Measurements from ENCODE around the gene PLA2R1. TPM values are rescaled to one million over a fixed set of nuclear protein-coding genes. Genes with fewer than 3 reads are reported as not detected.

PLA2R1 gene
- polyA plus RNA-seq, 1 donor from 2014 or later: 0.69 TPM

- Histone ChIP-seq H3K9me2 (ENCODE audit: insufficient read depth, low read length) (no peaks in the 10 kb centered on the region), H3K9ac (ENCODE audit: low read length) (no peak overlapping the region), H3K79me2 (replicated peaks; ENCODE audit: insufficient read depth, low read length) (no peaks in the 10 kb centered on the region), H3K9me3 (ENCODE audit: low read length) (no peaks in the 10 kb centered on the region), H3K4me3 (ENCODE audit: low read length) (no peak overlapping the region), H3K27ac (ENCODE audit: low read length) (no peak overlapping the region), H3K27me3 (ENCODE audit: insufficient read depth, low read depth, low read length) (no peaks in the 10 kb centered on the region), H3F3A (ENCODE audit: insufficient read depth, low read length, poor library complexity, severe bottlenecking) (no peaks in the 10 kb centered on the region), H3K4me2 (ENCODE audit: low read length) (no peak overlapping the region), H2AFZ (ENCODE audit: low read depth, low read length) (no peak overlapping the region), H4K20me1 (ENCODE audit: insufficient read depth) (no peaks in the 10 kb centered on the region), H3K36me3 (ENCODE audit: insufficient read depth, low read length) (no peaks in the 10 kb centered on the region)
- TF ChIP-seq SMC3 (conservative IDR thresholded peaks at IDR 0.05; ENCODE audit: poor library complexity): no peak
- no peak for TF ChIP-seq EZH2 (IDR thresholded peaks at IDR 0.05; ENCODE audit: borderline replicate concordance, insufficient read depth, low read length, poor library complexity, severe bottlenecking)
- no peak for TF ChIP-seq POLR2AphosphoS5 (IDR thresholded peaks at IDR 0.05)
- no peak for TF ChIP-seq CTCF (IDR thresholded peaks at IDR 0.05; ENCODE audit: poor library complexity, severe bottlenecking)
- TF ChIP-seq TAF1 (IDR thresholded peaks at IDR 0.05; ENCODE audit: low read depth): no peak
- no peak for TF ChIP-seq EP300 (conservative IDR thresholded peaks at IDR 0.05; ENCODE audit: poor library complexity, severe bottlenecking)
- TF ChIP-seq MXI1 (conservative IDR thresholded peaks at IDR 0.05; ENCODE audit: poor library complexity, severe bottlenecking): no peak
Observed at GRCh38 chr2:160076241-160076640, 13.8 kb upstream of the PLA2R1 start.

GRCh38 chr2:160075171-160075570, 12.8 kb upstream of the PLA2R1 start:
- Histone ChIP-seq H3K27me3 (ENCODE audit: insufficient read depth, low read depth, low read length) (no peaks in the 10 kb centered on the region), H3K9me3 (ENCODE audit: low read length) (no peaks in the 10 kb centered on the region), H3F3A (ENCODE audit: insufficient read depth, low read length, poor library complexity, severe bottlenecking) (no peaks in the 10 kb centered on the region), H2AFZ (ENCODE audit: low read depth, low read length) (no peak overlapping the region), H4K20me1 (ENCODE audit: insufficient read depth) (no peaks in the 10 kb centered on the region), H3K4me3 (ENCODE audit: low read length) (no peak overlapping the region), H3K27ac (ENCODE audit: low read length) (no peak overlapping the region), H3K9me2 (ENCODE audit: insufficient read depth, low read length) (no peaks in the 10 kb centered on the region), H3K79me2 (replicated peaks; ENCODE audit: insufficient read depth, low read length) (no peaks in the 10 kb centered on the region), H3K4me2 (ENCODE audit: low read length) (no peak overlapping the region), H3K36me3 (ENCODE audit: insufficient read depth, low read length) (no peaks in the 10 kb centered on the region), H3K9ac (ENCODE audit: low read length) (no peak overlapping the region)
- TF ChIP-seq CTCF (IDR thresholded peaks at IDR 0.05; ENCODE audit: poor library complexity, severe bottlenecking): no peak

- H3K9ac ChIP-seq (ENCODE audit: low read length): no peak overlapping the region
- TF ChIP-seq MXI1 (conservative IDR thresholded peaks at IDR 0.05; ENCODE audit: poor library complexity, severe bottlenecking): no peak
- TF ChIP-seq REST (IDR thresholded peaks at IDR 0.05; ENCODE audit: borderline replicate concordance): no peak
- no peak for TF ChIP-seq TAF1 (IDR thresholded peaks at IDR 0.05; ENCODE audit: low read depth)
- no peak for TF ChIP-seq CTCF (IDR thresholded peaks at IDR 0.05; ENCODE audit: poor library complexity, severe bottlenecking)
- TF ChIP-seq RAD21 (conservative IDR thresholded peaks at IDR 0.05): no peak
- no peak for TF ChIP-seq EZH2 (IDR thresholded peaks at IDR 0.05; ENCODE audit: borderline replicate concordance, insufficient read depth, low read length, poor library complexity, severe bottlenecking)
- TF ChIP-seq SMC3 (conservative IDR thresholded peaks at IDR 0.05; ENCODE audit: poor library complexity): no peak
- no peak for TF ChIP-seq EP300 (conservative IDR thresholded peaks at IDR 0.05; ENCODE audit: poor library complexity, severe bottlenecking)
- TF ChIP-seq POLR2AphosphoS5 (IDR thresholded peaks at IDR 0.05): no peak
- H3K4me3 ChIP-seq (ENCODE audit: low read length): no peak overlapping the region
- no peaks in the 10 kb centered on the region for H3K36me3 ChIP-seq (ENCODE audit: insufficient read depth, low read length)
- no peaks in the 10 kb centered on the region for H3K27me3 ChIP-seq (ENCODE audit: insufficient read depth, low read depth, low read length)
- no peaks in the 10 kb centered on the region for H3K9me3 ChIP-seq (ENCODE audit: low read length)
- H3K79me2 ChIP-seq (replicated peaks; ENCODE audit: insufficient read depth, low read length): no peaks in the 10 kb centered on the region
- H3F3A ChIP-seq (ENCODE audit: insufficient read depth, low read length, poor library complexity, severe bottlenecking): no peaks in the 10 kb centered on the region
- no peak overlapping the region for H3K4me2 ChIP-seq (ENCODE audit: low read length)
- no peak overlapping the region for H3K27ac ChIP-seq (ENCODE audit: low read length)
- no peak overlapping the region for H2AFZ ChIP-seq (ENCODE audit: low read depth, low read length)
- no peaks in the 10 kb centered on the region for H4K20me1 ChIP-seq (ENCODE audit: insufficient read depth)
- no peaks in the 10 kb centered on the region for H3K9me2 ChIP-seq (ENCODE audit: insufficient read depth, low read length)
Observed at GRCh38 chr2:160073284-160073888, 11.0 kb upstream of the PLA2R1 start.

Measured in neural cell (in vitro differentiated cells).